ENCODE data around the gene MEGF11.
"Not testable (repeated sequence)": the region's sequence is repeated elsewhere in the genome, so short reads cannot be mapped to it uniquely, and the experiment has no call there.

Gene MEGF11

GRCh38 chr15:66023311-66023972, 230.1 kb downstream of the MEGF11 start:
- DNase-seq = peak; percentile 90 to 93

GRCh38 chr15:66022163-66022525, 231.4 kb downstream of the MEGF11 start:
- no peak for DNase-seq

- no peak for DNase-seq
Observed at GRCh38 chr15:66021496-66022162, 231.9 kb downstream of the MEGF11 start.

- DNase-seq = no peak
Observed at GRCh38 chr15:66019826-66020398, 233.6 kb downstream of the MEGF11 start.

- DNase-seq = no peak
Observed at GRCh38 chr15:66019368-66019767, 234.2 kb downstream of the MEGF11 start.

- no peak for DNase-seq
Observed at GRCh38 chr15:66018488-66018797, 235.1 kb downstream of the MEGF11 start.

- no peak for DNase-seq
Observed at GRCh38 chr15:66017792-66018487, 235.6 kb downstream of the MEGF11 start.

GRCh38 chr15:66017000-66017399, 236.6 kb downstream of the MEGF11 start:
- no peak for DNase-seq

- DNase-seq = no peak
Observed at GRCh38 chr15:66016199-66016598, 237.4 kb downstream of the MEGF11 start.

GRCh38 chr15:66014635-66015182, 238.8 kb downstream of the MEGF11 start:
- no peak for DNase-seq

- peak in 1 of 2 experiments; percentile 70 for DNase-seq
Observed at GRCh38 chr15:66014022-66014421, 239.5 kb downstream of the MEGF11 start.

- DNase-seq = peak in 1 of 2 experiments; percentile 75
Observed at GRCh38 chr15:66008940-66009562, 244.5 kb downstream of the MEGF11 start.

- DNase-seq = no peak
Observed at GRCh38 chr15:66007663-66008262, 245.8 kb downstream of the MEGF11 start.

- DNase-seq = no peak
Observed at GRCh38 chr15:66006986-66007385, 246.6 kb downstream of the MEGF11 start.

GRCh38 chr15:66004618-66005262, 248.8 kb downstream of the MEGF11 start:
- DNase-seq = no peak

GRCh38 chr15:66003129-66003528, 250.4 kb downstream of the MEGF11 start:
- not testable (repeated sequence) for DNase-seq

- no peak for DNase-seq
Observed at GRCh38 chr15:66001717-66002426, 251.7 kb downstream of the MEGF11 start.

- no peak for DNase-seq
Observed at GRCh38 chr15:66001042-66001441, 252.5 kb downstream of the MEGF11 start.

GRCh38 chr15:65998486-65998885, 255.1 kb downstream of the MEGF11 start:
- DNase-seq = no peak

GRCh38 chr15:65996901-65997300, 256.6 kb downstream of the MEGF11 start:
- DNase-seq = no peak

- no peak for DNase-seq
Observed at GRCh38 chr15:65994832-65995231, 258.7 kb downstream of the MEGF11 start.

Measured in NCI-H524 (cell line).